Epithelial cell of esophagus (primary cell): ENCODE measurements around the gene ZBTB42.

Experiments used
- DNase-seq: peaks from one replicate; pipeline ENCODE4 v3.0.0; 2010; ENCODE audit warnings: low read depth
- H3K4me3 ChIP-seq: 2 replicates; pipeline ENCODE4 v1.5.1; 2011; ENCODE audit warnings: mild to moderate bottlenecking, low read length, control low read depth
- TF ChIP-seq, protein P1 (sequence below): IDR thresholded peaks from 2 replicates; pipeline ENCODE4 v1.5.1; 2011; ENCODE audit warnings: low read depth, mild to moderate bottlenecking, low read length, control low read depth, inconsistent platforms; ENCODE audit not compliant: insufficient read depth; ENCODE audit errors: missing control alignments

Gene ZBTB42

DNA sequence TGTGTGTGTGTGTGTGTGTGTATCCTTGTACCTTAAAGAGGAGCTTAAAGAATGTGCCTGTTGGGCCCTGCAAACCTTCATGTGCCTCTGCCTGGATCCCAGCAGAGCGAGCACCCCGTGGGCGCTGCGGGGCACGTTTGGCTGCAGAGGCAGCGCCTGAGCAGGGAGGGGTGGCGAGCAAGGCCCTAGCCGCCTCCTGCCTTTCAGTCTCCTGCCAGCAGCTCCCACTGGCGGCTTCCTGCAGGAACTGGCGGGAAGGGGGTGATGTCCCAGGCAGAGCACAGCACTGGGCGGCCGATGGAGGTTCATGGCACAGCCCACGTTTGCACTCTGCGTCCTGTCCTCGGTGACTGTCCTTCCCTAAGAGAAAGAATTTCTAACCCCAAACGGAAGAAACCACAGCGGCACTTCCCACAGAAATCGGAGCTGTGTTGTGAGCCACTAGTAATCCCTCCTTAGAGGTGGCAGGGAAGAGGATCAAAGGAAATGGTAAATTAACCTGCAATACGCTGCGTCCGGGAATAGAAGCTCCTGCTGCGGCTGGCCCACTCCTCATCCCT lies 19.8 kb downstream of the ZBTB42 start:
- DNase-seq, result peak; percentile 80
- TF ChIP-seq, protein P1, sequence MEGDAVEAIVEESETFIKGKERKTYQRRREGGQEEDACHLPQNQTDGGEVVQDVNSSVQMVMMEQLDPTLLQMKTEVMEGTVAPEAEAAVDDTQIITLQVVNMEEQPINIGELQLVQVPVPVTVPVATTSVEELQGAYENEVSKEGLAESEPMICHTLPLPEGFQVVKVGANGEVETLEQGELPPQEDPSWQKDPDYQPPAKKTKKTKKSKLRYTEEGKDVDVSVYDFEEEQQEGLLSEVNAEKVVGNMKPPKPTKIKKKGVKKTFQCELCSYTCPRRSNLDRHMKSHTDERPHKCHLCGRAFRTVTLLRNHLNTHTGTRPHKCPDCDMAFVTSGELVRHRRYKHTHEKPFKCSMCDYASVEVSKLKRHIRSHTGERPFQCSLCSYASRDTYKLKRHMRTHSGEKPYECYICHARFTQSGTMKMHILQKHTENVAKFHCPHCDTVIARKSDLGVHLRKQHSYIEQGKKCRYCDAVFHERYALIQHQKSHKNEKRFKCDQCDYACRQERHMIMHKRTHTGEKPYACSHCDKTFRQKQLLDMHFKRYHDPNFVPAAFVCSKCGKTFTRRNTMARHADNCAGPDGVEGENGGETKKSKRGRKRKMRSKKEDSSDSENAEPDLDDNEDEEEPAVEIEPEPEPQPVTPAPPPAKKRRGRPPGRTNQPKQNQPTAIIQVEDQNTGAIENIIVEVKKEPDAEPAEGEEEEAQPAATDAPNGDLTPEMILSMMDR, result peak; percentile 72
- H3K4me3 ChIP-seq, result no peak overlapping the region

DNA sequence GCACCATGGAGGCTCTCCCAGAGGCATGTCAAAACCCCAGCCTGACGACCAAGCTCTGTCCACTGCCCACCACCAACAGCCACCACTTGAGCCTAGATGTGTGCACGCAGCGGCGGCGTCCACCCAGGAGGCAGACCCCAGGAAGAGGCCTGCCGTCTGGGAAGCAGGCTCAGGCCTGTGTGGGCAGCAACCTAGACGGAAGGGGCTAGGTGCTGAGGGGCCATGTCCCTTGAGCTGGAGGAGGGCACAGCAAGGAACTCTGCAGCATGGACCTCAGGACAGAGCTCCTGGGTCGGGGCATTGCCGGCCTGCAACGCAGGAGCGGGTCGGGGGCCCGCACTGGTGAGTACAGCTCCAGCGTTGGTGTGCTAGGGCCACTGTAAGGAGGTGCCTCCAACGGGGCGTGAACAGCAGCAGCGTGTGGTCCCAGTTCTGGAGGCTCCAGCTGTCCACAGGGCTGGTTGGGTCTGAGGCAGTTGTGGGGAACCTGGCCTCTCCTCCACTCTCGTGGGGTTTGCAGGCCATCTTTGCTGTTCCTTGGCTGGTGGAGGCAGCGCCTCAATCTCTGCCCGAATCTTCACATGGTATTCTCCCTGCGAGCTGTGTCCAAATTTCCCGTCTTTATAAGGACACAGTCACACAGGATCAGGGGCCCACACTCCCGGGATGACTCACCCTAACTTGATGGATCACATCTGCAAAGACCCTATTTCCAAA lies 20.5 kb downstream of the ZBTB42 start:
- no peak for DNase-seq
- TF ChIP-seq, protein P1, result no peak
- no peak overlapping the region for H3K4me3 ChIP-seq

DNA sequence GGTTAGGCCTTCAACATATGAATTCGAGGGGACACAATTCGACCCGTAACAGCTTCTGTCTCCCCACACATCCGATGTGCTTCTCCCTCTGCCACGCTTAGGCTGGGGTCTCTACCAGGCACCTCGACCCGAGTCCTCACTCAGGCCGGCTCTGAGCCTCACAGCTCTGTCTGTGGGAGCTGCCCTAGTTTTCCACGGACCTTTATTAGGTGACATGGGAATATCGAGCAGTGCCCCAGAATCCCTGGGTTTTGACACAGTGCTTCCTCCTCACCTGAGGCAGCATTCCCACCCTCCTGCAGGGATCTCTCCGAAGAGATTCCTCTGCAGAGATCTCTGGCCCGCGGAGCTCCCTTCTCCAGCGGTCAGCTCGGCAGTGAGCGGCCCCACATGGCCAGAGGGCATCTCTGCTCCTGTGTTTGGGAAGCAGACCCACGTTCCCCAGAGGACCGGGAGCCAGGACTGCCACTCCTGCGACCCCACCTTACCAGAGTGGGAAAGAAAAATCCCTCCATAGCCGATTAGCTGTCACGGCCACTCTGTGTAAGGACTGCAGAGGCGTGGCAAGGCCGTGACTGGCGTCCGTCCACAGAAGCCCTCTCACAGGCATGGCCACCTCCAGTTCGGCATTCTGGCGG lies 21.2 kb downstream of the ZBTB42 start:
- DNase-seq, result no peak
- TF ChIP-seq, protein P1, result no peak
- no peak overlapping the region for H3K4me3 ChIP-seq

DNA sequence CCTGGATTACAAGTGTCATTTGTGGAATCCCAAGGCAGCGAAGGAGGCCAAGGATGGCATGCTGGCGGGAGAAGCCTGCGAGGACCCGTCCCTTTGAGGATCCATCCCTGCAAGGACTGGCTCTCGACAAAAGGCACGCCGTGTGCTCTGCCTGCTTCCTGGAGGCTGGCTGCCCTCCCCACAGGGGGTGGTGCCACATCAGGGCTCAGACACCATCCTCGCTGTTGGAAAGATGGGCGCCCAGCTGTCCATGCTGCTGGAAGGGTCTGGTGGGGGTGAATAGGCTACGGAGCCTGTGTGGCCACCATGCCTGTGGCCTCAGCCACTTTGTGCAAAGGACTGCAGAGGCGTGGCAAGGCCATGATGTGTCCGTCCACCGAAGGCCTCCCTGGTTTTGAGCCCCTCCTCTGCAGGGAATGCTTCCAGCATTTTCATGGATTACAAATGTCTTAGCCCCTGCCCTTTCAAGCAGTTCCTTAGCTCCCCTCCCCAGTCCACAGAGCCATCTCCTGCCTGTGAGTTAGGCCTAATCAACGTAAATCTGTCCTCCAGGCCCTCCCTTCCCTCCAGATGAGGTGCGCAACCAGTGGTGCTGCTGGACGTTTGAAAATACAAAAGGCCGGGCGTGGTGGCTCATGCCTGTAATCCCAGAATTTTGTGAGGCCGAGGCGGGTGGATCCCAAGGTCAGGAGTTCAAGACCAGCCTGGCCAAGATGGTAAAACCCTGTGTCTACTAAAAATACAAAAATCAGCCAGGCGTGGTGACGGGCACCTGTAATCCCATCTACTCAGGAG lies 22.1 kb downstream of the ZBTB42 start:
- TF ChIP-seq, protein P1, result no peak
- no peak overlapping the region for H3K4me3 ChIP-seq
- no peak for DNase-seq

DNA sequence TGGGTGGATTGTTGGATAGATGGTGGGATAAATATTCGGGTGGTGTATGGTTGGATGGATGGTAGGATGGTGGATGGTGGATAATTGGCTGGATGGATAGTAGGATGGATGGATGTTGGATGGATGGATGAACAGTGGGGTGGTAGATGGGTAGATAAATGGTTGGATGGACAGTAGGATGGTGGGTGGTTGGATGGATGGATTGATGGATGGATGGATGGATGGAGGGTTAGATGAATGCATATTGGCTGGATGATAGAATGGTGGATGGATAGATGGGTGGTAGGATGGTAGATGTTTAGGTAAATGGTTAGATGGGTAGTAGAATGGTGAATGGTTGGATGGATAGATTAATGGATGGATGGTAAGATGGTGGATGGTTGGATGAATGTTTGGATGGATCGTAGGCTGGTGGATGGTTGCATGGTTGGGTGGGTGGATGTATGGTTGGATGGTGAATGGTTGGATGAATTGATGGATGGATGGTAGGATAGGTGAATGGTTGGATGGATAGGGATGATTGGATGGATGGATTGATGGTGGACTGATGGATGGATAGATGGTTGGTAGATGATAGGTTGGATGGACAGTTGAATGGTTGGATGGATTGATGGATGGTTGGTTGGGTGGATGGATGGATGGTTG lies 23.6 kb downstream of the ZBTB42 start:
- no peak for DNase-seq
- H3K4me3 ChIP-seq, result no peak overlapping the region
- TF ChIP-seq, protein P1, result no peak

DNA sequence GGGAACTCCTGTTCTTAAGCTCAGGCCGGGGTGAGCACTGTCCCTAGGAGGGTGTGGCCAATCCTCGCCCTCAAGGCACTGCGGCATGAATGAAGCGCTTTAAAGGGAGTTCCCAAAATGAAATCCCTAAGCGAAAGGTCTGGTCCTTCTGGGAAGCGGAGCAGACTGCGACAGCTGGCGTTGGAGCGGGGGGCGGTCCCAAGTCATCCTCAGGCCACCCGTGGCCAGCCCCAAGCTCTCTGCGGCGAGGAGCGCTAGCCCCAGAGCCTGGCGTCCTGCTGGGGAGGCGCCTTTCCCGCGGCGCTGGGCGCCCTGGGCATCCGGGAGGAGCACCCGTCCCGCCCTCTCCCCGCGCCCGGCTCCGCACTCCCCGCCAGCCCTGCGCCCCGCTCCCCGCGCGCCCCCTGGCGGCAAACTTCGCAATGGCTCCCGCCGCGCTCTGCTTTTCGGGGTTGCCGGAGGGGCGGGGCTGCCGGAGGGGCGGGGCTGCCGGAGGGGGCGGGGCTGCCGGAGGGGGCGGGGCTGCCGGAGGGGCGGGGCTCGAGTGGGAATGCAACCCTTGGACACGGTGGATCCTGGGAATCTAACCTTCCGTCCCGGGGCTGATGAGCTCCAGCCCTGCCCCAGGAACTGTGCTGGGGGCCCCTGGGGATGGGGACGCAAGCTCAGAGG lies 25.4 kb downstream of the ZBTB42 start:
- TF ChIP-seq, protein P1, result peak; percentile 43
- DNase-seq, result peak; percentile 83
- H3K4me3 ChIP-seq, result peak overlapping the region; percentile 56
